HFF-Myc (cell line): ENCODE data around the gene MSI2.

ENCODE experiments used
- DNase-seq: peaks from one replicate; pipeline ENCODE4 v3.0.0-alpha.2; 2011; ENCODE audit warnings: low read depth; ENCODE audit errors: extremely low read depth
- H3K4me3 ChIP-seq: replicated peaks from 2 replicates; pipeline ENCODE4 v1.5.1; 2011; ENCODE audit warnings: low read depth, mild to moderate bottlenecking, control low read depth, low read length
- TF ChIP-seq, protein P1 (sequence below): IDR thresholded peaks from 2 replicates; pipeline ENCODE4 v1.5.1; 2012; ENCODE audit warnings: mild to moderate bottlenecking, low read depth, low read length, control low read depth; ENCODE audit errors: missing control alignments

MSI2 gene

DNA sequence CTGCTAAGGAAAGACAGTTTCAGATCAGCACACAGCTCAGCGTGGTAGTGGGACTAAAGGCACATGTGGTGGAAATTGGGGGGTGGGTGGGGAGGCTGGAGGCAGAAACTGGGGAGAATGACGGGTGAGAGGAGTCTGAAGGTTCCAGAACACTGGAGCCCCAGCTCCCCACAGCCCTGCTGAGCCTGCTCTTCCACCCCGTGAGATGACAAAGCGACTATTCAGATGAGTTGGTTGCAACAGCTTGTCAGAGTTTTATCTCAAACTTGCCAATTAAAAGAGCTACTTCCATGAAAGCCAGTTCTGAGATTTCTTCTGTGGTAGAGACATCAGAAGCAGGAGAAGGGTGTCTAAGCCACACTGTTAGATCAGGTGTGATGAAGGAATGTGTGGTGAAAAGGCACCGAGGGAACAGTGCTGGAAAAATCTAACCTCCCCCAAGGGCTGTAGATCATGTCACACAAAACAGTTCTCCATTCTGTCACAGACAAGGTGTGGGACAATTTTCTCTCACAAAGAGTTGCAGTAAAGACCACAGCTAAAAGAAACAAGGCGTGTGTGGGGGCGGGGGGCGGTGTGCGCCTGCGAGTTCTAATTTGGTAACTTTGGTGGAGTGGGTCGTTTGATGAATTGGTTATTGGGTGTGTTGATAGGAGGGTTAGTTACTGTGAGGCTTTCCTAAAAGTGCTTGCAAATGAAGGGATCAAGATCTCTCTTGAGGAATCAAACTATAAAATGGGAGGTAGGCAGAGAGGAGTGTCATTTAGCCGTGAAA lies 449.8 kb downstream of the MSI2 start:
- TF ChIP-seq, protein P1, sequence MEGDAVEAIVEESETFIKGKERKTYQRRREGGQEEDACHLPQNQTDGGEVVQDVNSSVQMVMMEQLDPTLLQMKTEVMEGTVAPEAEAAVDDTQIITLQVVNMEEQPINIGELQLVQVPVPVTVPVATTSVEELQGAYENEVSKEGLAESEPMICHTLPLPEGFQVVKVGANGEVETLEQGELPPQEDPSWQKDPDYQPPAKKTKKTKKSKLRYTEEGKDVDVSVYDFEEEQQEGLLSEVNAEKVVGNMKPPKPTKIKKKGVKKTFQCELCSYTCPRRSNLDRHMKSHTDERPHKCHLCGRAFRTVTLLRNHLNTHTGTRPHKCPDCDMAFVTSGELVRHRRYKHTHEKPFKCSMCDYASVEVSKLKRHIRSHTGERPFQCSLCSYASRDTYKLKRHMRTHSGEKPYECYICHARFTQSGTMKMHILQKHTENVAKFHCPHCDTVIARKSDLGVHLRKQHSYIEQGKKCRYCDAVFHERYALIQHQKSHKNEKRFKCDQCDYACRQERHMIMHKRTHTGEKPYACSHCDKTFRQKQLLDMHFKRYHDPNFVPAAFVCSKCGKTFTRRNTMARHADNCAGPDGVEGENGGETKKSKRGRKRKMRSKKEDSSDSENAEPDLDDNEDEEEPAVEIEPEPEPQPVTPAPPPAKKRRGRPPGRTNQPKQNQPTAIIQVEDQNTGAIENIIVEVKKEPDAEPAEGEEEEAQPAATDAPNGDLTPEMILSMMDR, result no peak
- H3K4me3 ChIP-seq, result no peak overlapping the region
- no peak for DNase-seq

DNA sequence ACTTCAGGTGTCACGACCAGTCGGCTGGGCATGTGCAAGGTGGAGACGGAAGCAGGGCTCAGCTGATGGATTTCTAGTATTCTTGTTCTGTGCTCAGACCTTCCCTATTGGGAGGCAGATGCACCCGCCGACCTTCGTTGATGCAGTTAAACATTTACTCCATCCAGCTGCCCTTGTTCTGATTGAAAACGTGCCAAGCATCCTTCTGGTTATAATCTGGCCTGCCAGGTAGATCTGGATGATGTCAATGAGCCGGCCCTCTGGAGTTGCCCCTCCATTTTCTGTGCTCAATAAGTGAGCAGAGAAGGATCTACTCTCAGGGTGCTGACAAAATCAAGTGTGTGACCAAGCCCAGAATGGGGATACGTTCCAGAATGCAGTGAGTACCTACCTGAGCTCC lies 450.4 kb downstream of the MSI2 start:
- TF ChIP-seq, protein P1, result no peak
- DNase-seq, result no peak
- no peak overlapping the region for H3K4me3 ChIP-seq

DNA sequence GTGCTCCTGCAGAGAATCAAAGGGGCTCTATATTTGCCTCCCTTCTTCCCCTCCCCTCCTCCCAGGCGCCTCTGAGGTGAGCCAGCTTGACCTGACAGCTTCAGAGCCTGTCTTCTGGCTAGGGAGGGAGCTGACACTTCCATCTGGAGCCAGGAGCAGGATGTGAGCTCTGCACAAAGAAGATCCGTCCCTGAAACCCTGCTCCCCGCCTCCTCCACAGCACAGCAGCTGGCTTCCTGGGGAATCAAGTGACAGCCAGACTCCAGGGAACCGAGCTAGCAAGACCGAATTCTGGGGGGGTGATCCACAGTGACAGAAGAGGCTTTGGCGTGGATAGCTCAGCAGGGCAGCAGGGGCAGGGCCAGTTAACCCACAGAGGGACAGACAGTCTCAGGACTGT lies 451.6 kb downstream of the MSI2 start:
- TF ChIP-seq, protein P1, result no peak
- H3K4me3 ChIP-seq, result no peak overlapping the region
- DNase-seq, result no peak

DNA sequence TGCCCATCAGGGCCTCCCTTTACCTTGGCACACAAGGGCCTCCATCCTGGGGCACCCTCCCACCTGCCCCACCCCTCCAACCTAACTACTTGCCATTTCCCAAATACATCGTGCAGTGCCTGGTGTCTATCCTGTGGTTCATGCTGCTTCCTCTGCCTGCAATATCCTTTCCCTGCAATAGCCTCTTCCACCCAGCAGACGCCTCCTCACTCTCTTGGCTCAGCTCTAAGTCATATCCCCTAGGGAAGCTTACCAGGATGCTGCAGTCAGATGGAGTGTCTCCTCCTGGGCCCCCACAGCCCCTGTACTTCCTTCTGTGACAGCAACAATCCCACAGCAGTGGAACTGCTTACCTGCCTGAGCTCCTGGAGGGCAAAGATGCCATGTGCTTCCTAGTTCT lies 452.1 kb downstream of the MSI2 start:
- TF ChIP-seq, protein P1, result no peak
- no peak overlapping the region for H3K4me3 ChIP-seq
- DNase-seq, result no peak

DNA sequence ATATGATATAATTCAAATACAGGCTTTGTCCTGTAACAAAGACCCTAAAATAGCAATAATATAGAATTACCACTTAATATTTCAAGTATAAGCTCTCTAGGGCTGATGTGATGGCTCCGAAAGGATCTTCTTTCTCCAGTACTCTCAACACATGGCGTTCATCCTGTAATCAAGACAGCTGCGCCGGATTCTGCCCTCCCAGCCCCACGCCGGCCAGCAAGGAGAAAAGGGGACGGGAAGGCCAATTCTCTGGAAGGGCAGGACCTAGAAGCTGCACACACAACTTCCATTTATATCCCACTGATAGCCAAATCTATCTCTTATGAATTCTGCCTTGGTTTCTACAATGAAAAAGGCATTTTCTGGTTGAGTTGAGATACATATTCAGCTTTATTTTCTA lies 456.8 kb downstream of the MSI2 start:
- no peak overlapping the region for H3K4me3 ChIP-seq
- no peak for DNase-seq
- TF ChIP-seq, protein P1, result no peak

DNA sequence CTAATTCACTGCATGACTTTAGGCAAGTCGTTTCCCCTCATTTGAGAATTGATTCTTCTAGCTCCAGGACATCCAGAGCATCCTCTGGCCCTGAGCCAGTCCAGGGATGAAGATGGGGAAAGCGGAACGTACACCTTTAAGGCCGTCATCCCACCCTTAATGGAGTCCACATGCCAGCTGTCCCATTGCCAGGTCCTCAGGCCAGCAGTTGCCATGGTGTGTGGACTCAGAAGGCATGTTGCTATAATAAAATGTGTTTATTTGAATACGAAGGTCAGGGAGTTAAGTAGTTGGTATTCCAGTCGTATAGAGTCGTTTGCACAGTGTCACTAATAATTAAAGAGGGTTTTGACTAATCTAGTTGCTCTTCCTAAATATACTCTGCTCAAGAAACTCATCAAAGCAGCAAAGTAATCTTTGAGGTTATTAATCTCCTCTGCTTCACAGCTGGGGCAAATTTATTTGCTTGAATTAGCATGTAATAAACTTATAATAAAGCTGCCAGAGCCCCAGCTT lies 458.4 kb downstream of the MSI2 start:
- peak; percentile 16 for DNase-seq
- no peak overlapping the region for H3K4me3 ChIP-seq
- TF ChIP-seq, protein P1, result no peak

DNA sequence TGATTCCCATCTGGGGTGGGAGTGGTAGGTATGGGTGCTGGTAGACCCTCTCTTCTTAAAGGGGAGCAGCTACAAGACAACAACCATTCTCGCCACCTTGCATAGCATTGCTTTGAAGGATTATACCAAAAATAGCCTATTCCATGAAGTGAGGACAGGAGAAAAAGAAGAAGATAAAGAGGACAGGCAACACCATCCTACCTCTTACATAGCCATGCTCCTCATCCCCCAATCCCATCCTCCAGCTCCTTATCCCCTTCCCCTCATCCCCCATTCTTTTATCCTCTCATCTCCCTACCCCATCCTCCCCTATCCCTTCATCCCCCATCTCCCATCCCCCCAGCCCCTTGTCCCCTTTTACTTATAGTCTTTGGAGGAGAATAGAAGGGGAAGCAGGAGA lies 459.7 kb downstream of the MSI2 start:
- DNase-seq, result no peak
- TF ChIP-seq, protein P1, result no peak
- H3K4me3 ChIP-seq, result no peak overlapping the region
